BLaER1 (cell line): ENCODE data around the gene DNAJC12.

Experiments
- H3K27ac ChIP-seq: shearing (Covaris generic); formaldehyde crosslinking; 2 replicates; pipeline ENCODE4 v1.8.1; 2022
- H3K27me3 ChIP-seq: shearing (Covaris generic); formaldehyde crosslinking; 2 replicates; pipeline ENCODE4 v1.8.1; 2022
- H3K36me3 ChIP-seq: shearing (Covaris generic); formaldehyde crosslinking; 2 replicates; pipeline ENCODE4 v1.8.1; 2022
- H3K4me1 ChIP-seq: shearing (Covaris generic); formaldehyde crosslinking; 2 replicates; pipeline ENCODE4 v1.8.1; 2022
- H3K4me2 ChIP-seq: shearing (Covaris generic); formaldehyde crosslinking; 2 replicates; pipeline ENCODE4 v1.8.1; 2022
- H3K4me3 ChIP-seq: shearing (Covaris generic); formaldehyde crosslinking; 2 replicates; pipeline ENCODE4 v1.8.1; 2022
- H3K9ac ChIP-seq: shearing (Covaris generic); formaldehyde crosslinking; 2 replicates; pipeline ENCODE4 v1.8.1; 2022
- H3K9me3 ChIP-seq: shearing (Covaris generic); formaldehyde crosslinking; 2 replicates; pipeline ENCODE4 v1.8.1; 2022
- H4K20me1 ChIP-seq: shearing (Covaris generic); formaldehyde crosslinking; 2 replicates; pipeline ENCODE4 v1.8.1; 2022
- Cebpa-rat ChIP-seq: shearing (Covaris generic); IDR thresholded peaks from 2 replicates; pipeline ENCODE4 v1.8.1; 2022

The DNAJC12 gene

DNA sequence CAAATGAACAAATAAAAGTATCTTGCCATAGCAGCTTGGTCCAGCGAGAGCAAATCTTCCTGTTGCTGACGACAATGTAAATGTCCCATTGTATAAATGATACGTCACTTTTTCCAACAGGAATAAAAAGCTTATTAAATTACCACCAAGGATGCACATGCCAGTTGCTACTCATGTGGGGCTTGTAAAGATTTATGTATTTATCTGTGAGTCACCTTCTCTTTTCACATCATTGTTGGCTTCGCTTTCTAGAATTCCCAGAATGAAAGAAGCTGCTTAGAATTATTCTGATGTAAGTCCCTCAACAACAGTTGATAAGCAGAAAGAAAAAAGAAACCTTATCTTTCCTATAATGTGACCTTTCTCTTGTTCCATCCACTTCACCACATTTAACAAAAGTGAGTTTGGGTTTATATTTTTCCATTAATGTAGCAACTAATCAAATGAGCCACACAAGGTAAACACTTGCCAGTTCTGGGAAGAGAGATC is 22.4 kb downstream of the DNAJC12 start:
- TF ChIP-seq Cebpa-rat = no peak
- H3K36me3 ChIP-seq = no peaks in the 10 kb centered on the region
- H3K9ac ChIP-seq = no peak overlapping the region
- no peaks in the 10 kb centered on the region for H4K20me1 ChIP-seq
- no peak overlapping the region for H3K27ac ChIP-seq
- H3K27me3 ChIP-seq = no peaks in the 10 kb centered on the region
- H3K9me3 ChIP-seq = no peaks in the 10 kb centered on the region
- no peak overlapping the region for H3K4me2 ChIP-seq
- H3K4me3 ChIP-seq = no peak overlapping the region
- no peaks in the 10 kb centered on the region for H3K4me1 ChIP-seq

DNA sequence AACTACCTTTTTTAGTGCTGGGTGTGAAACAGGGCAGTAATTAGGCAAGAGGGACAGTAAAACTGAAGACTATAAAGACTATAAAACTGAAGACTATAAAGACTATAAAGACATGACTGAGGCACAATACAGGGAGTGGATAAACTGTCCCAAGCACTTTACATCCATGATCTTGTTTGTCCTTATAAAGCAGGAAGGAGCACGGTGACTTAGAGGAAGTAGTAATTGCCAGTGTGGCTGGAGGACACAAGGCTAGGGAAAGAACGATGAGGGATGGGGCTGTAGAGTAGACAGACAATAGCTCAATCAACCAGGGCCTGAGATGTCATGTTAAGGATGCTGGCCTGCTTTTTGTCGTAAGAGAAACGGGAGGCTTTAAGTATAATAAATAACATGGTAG is 26.0 kb downstream of the DNAJC12 start:
- no peak overlapping the region for H3K27ac ChIP-seq
- no peaks in the 10 kb centered on the region for H3K27me3 ChIP-seq
- no peak for TF ChIP-seq Cebpa-rat
- no peaks in the 10 kb centered on the region for H3K9me3 ChIP-seq
- H3K9ac ChIP-seq = no peak overlapping the region
- no peak overlapping the region for H3K4me3 ChIP-seq
- no peaks in the 10 kb centered on the region for H3K36me3 ChIP-seq
- H3K4me1 ChIP-seq = no peaks in the 10 kb centered on the region
- H4K20me1 ChIP-seq = no peaks in the 10 kb centered on the region
- no peak overlapping the region for H3K4me2 ChIP-seq

DNA sequence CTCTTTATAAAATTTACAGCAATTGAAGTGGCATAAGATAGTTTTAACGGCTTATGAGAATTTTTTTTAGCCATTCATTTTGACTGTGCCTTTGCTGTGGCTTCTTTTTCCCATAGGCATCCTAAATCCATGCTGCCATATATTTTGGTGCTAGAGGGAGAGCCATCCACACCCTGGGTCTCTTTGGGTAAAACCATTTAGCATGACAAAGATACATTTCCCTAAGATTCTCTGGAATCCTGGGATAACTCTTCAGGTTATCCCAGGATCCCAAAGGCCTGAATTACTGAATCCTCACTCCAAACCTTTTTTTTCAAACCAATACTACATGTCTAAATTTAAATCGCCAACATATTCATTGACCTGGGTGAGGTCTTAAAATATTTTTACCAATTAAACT is 28.9 kb downstream of the DNAJC12 start:
- no peaks in the 10 kb centered on the region for H3K36me3 ChIP-seq
- H3K4me2 ChIP-seq = no peak overlapping the region
- no peak overlapping the region for H3K9ac ChIP-seq
- no peaks in the 10 kb centered on the region for H3K27me3 ChIP-seq
- no peaks in the 10 kb centered on the region for H3K9me3 ChIP-seq
- no peaks in the 10 kb centered on the region for H4K20me1 ChIP-seq
- no peak for TF ChIP-seq Cebpa-rat
- no peak overlapping the region for H3K4me3 ChIP-seq
- no peak overlapping the region for H3K27ac ChIP-seq
- no peaks in the 10 kb centered on the region for H3K4me1 ChIP-seq

DNA sequence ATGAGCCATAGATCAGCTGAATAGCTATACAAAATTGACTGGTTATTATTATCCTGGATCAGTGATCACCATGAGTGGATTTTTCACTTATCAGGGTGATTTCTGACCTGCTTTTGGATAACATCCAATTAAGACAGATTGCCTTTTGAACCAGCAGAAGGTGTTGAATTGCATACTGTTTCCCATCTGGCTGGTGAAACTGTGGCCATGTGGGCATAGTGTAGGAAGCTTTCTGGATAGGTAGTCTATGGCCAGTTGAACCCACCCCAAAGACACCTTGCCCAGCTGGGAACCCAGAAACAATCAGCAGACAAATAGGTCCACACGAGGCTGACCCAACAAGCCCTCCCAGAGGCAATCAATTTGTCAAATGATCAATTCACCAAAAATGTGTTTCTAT is 29.3 kb downstream of the DNAJC12 start:
- Histone ChIP-seq H3K9ac (no peak overlapping the region), H3K27ac (no peak overlapping the region), H4K20me1 (no peaks in the 10 kb centered on the region), H3K4me1 (no peaks in the 10 kb centered on the region), H3K4me2 (no peak overlapping the region), H3K36me3 (no peaks in the 10 kb centered on the region), H3K4me3 (no peak overlapping the region), H3K9me3 (no peaks in the 10 kb centered on the region), H3K27me3 (no peaks in the 10 kb centered on the region)
- TF ChIP-seq Cebpa-rat = no peak

DNA sequence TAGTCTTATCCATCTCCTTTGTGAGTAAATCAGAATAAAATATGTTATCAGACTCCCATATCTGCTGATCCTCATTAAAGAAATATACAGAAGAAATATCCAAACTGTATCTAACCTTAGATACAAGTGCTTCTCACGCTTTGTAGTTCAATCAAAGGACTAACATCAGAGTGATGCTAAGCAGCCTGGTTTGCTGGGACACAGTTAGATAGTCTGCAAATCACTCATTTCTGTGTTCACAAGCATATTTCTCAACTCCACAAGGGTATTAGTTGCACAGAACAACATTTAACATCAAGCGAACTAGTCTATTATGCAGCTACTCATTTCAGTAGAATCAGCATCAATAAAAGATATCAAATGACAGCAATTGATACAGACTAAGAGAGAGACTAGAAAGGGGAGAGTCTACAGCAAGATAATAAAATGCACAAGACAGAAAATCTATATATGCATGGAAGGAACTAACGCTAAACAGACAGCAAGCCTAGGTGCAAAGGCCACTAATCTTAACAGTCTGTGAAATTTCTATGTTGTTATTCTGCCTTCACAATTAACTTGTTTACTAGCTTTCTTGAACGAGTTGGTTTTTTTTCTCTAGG is 30.0 kb downstream of the DNAJC12 start:
- Histone ChIP-seq H3K4me3 (no peak overlapping the region), H3K27ac (no peak overlapping the region), H3K9me3 (no peaks in the 10 kb centered on the region), H3K9ac (no peak overlapping the region), H3K36me3 (no peaks in the 10 kb centered on the region), H4K20me1 (no peaks in the 10 kb centered on the region), H3K4me2 (no peak overlapping the region), H3K4me1 (no peaks in the 10 kb centered on the region), H3K27me3 (no peaks in the 10 kb centered on the region)
- TF ChIP-seq Cebpa-rat = no peak

- H3K27me3 ChIP-seq = no peaks in the 10 kb centered on the region
- H3K36me3 ChIP-seq = no peaks in the 10 kb centered on the region
- H3K9me3 ChIP-seq = no peaks in the 10 kb centered on the region
- no peak for TF ChIP-seq Cebpa-rat
- no peak overlapping the region for H3K4me3 ChIP-seq
- no peak overlapping the region for H3K4me2 ChIP-seq
- H3K4me1 ChIP-seq = no peaks in the 10 kb centered on the region
- H3K27ac ChIP-seq = no peak overlapping the region
- H4K20me1 ChIP-seq = no peaks in the 10 kb centered on the region
- H3K9ac ChIP-seq = no peak overlapping the region
These were observed 33.7 kb downstream of the DNAJC12 start for GRCh38 chr10:67804395-67804678.

GRCh38 chr10:67803588-67804394 is 34.2 kb downstream of the DNAJC12 start:
- Histone ChIP-seq H3K27me3 (no peaks in the 10 kb centered on the region), H3K9me3 (no peaks in the 10 kb centered on the region), H3K4me2 (no peak overlapping the region), H3K9ac (no peak overlapping the region), H3K36me3 (no peaks in the 10 kb centered on the region), H3K4me1 (no peaks in the 10 kb centered on the region), H3K27ac (no peak overlapping the region), H3K4me3 (no peak overlapping the region), H4K20me1 (no peaks in the 10 kb centered on the region)
- no peak for TF ChIP-seq Cebpa-rat

- no peaks in the 10 kb centered on the region for H3K27me3 ChIP-seq
- H3K9ac ChIP-seq = no peak overlapping the region
- no peak overlapping the region for H3K4me3 ChIP-seq
- H3K4me1 ChIP-seq = no peaks in the 10 kb centered on the region
- H4K20me1 ChIP-seq = no peaks in the 10 kb centered on the region
- no peaks in the 10 kb centered on the region for H3K9me3 ChIP-seq
- no peaks in the 10 kb centered on the region for H3K36me3 ChIP-seq
- no peak for TF ChIP-seq Cebpa-rat
- H3K4me2 ChIP-seq = no peak overlapping the region
- no peak overlapping the region for H3K27ac ChIP-seq
These were observed 35.0 kb downstream of the DNAJC12 start for GRCh38 chr10:67802767-67803538.

- Histone ChIP-seq H3K4me1 (no peaks in the 10 kb centered on the region), H3K27ac (no peak overlapping the region), H3K27me3 (no peaks in the 10 kb centered on the region), H3K9ac (no peak overlapping the region), H4K20me1 (no peaks in the 10 kb centered on the region), H3K4me2 (no peak overlapping the region), H3K4me3 (no peak overlapping the region), H3K36me3 (no peaks in the 10 kb centered on the region), H3K9me3 (no peaks in the 10 kb centered on the region)
- TF ChIP-seq Cebpa-rat = no peak
These were observed 36.9 kb downstream of the DNAJC12 start for GRCh38 chr10:67801118-67801517.

DNA sequence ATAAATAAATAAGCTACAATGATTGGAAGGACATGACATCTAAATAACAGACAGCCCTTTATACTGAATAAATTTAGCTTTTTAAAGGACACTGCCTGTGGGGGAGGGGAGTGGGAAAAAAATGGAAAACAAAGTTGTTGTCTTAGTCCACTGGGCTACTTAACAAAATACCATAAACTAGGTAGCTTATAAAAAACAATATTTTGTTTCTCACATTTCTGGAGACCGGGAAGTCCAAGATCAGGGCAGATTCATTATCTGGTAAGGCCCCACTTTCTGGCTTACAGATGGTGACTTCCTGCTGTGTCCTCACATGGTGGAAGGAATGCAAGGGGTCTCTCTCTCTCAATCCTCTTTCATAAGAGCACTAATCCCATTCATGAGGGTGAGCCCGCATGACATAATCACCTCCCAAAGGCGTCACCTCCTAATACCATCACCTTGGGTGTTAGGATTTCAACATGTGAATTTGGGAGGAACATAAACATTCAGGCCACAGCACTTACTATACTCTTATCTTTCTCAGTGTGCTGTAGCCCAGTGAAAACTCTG is 43.0 kb downstream of the DNAJC12 start:
- H3K4me1 ChIP-seq = no peaks in the 10 kb centered on the region

More for the DNA sequence above, 43.0 kb downstream of the DNAJC12 start:
- no peak for TF ChIP-seq Cebpa-rat
- no peak overlapping the region for H3K4me2 ChIP-seq
- H3K9ac ChIP-seq = no peak overlapping the region
- H3K27ac ChIP-seq = no peak overlapping the region
- H3K4me3 ChIP-seq = no peak overlapping the region
- no peaks in the 10 kb centered on the region for H3K27me3 ChIP-seq
- no peaks in the 10 kb centered on the region for H3K9me3 ChIP-seq
- H3K36me3 ChIP-seq = no peaks in the 10 kb centered on the region
- no peaks in the 10 kb centered on the region for H4K20me1 ChIP-seq
